Hematopoietic multipotent progenitor cell treated with erythropoietin and hydrocortisone succinate and interleukin-3 and kit ligand, for 4 days (in vitro differentiated cells): Measurements from ENCODE around the gene ZCCHC2.

Source experiments
- DNase-seq: peaks from one replicate; pipeline ENCODE4 v3.0.0-alpha.2; 2015

The ZCCHC2 gene

GRCh38 chr18:62539284-62540165 is 16.7 kb downstream of the ZCCHC2 start:
- no peak for DNase-seq

DNA sequence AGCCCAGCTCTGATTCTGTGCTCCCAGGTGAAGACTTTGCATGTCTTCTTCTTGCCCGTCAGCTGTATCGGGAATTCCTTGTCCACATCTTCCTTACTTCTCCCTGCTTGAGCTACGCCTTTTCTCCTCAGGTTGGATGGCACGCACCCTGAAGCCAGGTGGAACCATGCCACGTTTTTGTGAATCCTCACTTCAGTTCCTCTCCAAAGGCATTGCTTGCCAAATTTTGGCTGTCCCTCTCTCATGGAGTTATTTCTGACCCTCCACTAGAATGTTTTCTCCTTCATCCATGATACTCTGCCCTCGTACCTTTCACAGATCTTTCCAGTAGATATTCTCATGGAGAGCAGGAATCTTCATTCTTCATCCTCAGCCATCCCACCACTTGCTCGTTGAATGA is 20.2 kb downstream of the ZCCHC2 start:
- no peak for DNase-seq

GRCh38 chr18:62545098-62545497 is 22.3 kb downstream of the ZCCHC2 start:
- no peak for DNase-seq

GRCh38 chr18:62549755-62550154 is 26.9 kb downstream of the ZCCHC2 start:
- no peak for DNase-seq

- DNase-seq: no peak
Observed at GRCh38 chr18:62550746-62551145, 27.9 kb downstream of the ZCCHC2 start.

- DNase-seq: no peak
Observed at GRCh38 chr18:62551972-62552513, 29.2 kb downstream of the ZCCHC2 start.

GRCh38 chr18:62554061-62554815 is 31.4 kb downstream of the ZCCHC2 start:
- DNase-seq: peak; percentile 46

DNA sequence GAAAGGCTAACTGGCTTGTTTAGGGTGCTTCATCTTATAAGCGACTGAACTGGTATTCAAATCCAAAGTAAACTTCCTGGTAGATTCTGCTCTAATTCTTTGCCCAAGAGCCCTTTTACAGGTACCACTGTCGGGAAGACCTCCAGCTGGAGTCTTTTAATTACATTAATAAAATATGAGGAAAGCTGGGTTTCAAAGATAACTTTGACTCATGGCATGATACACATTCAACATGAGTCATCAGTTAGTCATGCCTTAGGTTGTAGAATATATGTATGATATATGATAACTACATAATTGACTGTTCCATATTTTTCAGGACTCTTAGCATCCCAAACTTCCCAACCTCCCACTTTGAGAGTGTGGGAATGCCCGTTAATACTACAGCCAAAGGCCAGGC is 32.3 kb downstream of the ZCCHC2 start:
- peak; percentile 57 for DNase-seq

DNA sequence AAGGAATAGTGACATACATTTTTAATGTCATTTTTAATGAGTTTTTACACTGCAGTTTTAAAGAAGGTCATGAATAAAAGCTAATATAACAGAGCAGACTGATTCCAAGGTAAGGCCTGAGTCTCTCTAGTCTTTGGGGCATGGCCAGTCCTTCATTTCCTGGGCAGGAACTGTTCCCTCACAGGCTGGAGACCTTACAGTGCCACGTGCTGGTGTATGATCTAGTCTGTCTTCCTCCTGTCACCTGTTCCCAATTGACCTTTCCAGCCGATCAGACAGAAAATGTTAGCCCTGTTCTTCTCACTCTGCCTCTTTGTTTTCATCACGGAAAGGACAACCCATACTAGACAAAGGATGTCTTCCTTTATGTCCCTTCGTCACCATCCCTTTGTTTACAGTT is 33.6 kb downstream of the ZCCHC2 start:
- DNase-seq: no peak

DNA sequence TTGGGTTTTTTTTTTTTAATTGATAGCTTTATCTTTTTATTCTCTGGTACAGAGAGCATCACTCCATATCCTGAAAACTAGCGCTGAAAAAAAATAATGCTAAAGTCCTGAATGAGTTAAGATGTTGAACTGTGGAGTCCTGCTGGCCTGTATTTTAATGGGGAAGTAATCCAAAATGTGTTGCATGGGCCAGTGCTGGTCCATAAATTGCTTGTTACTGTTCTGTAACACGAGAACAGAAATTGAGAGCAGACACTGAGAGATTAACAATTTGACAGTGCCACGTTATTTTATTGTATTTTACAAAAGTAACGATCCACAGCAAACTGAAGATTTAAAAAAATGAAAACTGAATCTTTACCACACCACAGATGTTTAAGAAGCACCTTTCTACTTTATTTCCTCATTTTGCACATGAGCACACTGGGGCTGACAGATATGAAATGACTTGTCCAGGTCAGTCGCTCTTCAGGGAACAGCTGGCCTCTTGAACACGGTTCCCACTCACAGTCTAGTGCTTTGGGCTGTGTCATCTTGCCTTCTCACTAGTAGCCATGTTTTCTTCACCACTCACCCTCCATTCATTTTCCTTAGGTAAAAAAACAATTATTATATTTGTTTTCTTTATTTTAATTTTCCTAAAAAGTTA is 35.3 kb downstream of the ZCCHC2 start:
- DNase-seq: peak; percentile 12

DNA sequence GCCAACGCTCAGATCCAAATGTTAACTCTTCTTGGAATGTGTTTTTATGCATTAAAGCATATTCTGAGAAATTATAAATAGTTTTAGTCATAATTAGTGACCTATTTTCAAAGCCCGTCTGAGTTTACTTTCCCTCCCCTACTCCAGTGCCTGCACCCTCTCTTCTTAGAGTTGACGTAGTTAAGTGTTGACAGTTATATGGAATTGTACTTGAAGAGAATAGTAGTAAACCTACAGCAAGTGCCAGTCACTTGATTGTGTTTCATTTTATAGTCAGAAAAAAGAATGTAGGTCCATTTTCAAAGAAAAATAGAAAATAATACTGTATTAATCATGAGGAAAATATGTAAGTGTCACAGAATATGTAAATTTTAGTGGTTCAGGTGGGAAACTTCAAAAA is 41.2 kb downstream of the ZCCHC2 start:
- DNase-seq: no peak

GRCh38 chr18:62566199-62566598 is 43.4 kb downstream of the ZCCHC2 start:
- DNase-seq: peak; percentile 81

DNA sequence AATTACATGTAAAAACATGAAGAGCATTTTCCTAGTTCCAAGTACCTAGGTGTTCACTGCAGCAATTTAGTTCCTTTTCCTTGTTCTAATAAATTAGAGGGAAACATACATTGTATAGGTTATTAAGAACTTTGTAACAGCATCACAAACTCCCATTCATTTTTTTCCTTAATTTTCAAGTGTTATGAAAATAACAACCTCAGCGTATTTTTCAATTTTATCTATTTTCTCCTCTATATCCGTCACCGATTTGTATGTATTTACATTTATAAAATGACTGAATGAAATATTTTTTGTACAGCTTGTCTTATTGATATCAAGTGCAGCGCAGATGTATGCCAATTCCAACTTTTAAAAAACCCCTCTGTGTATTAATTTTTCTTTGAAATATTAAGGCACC is 44.0 kb downstream of the ZCCHC2 start:
- no peak for DNase-seq

DNA sequence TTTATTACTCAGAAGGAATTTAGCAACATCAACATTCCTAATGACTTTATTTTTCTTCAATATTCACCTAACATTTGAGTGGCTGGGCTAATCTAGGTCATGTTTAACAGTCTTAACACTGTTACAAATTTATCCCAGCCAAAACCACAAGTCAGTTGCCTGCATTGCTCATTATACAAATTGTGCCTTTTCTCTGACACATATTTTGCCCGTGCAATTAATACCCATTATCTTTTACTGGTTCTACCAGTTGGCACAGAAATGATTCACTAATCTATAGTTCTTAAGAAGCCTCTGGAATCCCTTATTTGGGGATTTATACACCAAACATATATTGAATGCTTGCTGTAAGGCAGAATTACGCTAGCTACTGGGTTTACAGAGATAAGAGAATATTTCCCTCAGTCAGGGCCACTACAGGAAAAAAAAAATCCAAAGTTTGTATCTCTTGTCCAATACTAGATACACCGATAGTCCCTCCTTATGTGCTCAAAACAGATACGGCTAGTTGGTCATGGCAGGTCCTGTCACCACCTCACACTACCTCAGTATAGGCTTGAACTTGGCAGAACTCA is 46.3 kb downstream of the ZCCHC2 start:
- peak; percentile 63 for DNase-seq

GRCh38 chr18:62571037-62571436 is 48.2 kb downstream of the ZCCHC2 start:
- DNase-seq: no peak

DNA sequence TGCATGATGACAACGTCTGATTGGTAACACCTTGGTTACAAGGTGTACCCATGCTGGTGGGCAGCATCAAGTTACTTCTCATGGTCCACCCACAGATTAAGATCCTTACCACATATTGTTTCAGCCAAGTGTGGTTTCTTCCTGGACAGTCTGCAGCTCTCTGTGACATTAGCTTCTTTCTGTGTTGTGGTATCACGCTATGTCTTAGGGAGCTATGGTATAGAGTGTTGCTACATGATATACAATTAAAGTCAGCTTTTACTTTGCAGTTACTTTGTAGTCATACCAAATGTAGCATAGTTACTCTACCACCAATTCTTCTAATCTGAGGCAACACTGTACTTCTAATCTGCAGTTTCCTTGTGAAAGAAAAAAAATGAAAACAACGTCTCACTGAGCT is 48.8 kb downstream of the ZCCHC2 start:
- no peak for DNase-seq

GRCh38 chr18:62572456-62572855 is 49.6 kb downstream of the ZCCHC2 start:
- no peak for DNase-seq

DNA sequence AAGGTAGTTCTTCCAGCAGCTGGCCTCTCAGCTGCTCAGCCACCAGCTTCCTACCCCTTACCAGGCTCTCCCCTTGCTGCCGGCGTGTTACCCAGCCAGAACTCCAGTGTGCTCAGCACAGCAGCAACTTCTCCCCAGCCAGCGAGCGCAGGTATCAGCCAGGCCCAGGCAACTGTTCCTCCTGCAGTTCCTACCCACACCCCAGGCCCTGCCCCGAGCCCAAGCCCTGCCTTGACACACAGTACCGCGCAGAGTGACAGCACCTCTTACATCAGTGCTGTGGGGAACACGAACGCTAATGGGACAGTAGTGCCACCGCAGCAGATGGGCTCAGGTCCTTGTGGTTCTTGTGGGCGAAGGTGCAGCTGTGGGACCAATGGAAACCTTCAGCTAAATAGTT is 52.0 kb downstream of the ZCCHC2 start:
- no peak for DNase-seq

DNA sequence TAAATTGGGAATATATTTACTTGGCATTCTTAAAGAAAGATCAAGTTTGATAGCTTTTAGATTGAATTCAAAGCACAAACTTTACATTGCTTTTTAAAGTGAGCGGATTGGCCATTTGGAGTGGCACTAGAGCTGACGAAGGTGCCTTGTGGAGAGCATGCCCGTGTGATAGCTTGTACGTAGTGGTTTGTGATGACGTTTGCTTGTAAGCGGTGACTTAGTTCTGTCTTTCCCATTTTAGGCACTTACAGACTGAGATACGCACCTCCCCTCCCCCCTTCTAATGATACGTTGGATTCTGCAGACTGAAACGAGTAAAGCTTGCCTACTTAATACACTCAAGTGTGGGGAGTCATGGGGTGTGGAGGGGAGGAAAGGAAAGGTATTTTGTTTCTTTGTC is 53.4 kb downstream of the ZCCHC2 start:
- DNase-seq: no peak

- no peak for DNase-seq
Observed at GRCh38 chr18:62576845-62577512, 54.2 kb downstream of the ZCCHC2 start.

GRCh38 chr18:62577765-62578164 is 54.9 kb downstream of the ZCCHC2 start:
- DNase-seq: no peak

DNA sequence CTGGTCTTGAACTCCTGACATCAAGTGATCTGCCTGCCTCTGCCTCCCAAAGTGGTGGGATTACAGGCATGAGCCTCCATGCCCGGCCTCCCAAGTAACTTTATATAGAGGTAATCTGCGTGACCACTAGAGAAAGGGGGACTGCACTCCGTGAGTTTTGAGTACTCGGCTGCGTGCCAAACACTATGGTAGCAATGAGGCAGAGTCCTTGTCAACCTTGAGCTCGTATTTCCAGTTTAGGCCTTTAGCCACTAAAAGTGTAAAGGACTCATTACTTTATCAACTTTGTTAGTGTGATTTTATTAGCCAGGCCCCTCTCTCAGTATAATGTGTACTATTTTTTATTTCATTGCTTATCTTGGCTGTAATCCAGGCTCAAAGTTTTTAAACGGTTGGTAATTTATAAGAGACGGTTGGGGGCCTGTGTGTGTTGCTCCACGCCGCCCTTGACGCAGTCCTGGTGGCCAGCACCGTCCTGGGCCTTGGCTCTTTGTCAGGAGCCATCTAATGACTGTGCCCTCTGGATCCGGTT is 56.2 kb downstream of the ZCCHC2 start:
- no peak for DNase-seq
